ENCODE measurements around the gene SEC23A. TPM values are rescaled to one million over a fixed set of nuclear protein-coding genes. Genes with fewer than 3 reads are reported as not detected.
"Not testable (repeated sequence)": the region's sequence is repeated elsewhere in the genome, so short reads cannot be mapped to it uniquely, and the experiment has no call there.

The SEC23A gene
- total and polyA plus RNA-seq, 2 of the 13 experiments (the other 11 are each of a cell fraction or from before 2014, with no cell fraction given) = 403 to 887 TPM

- H3K9ac ChIP-seq (ENCODE audit: insufficient read depth, low read depth, low read length); H4K20me1 ChIP-seq (ENCODE audit: insufficient read depth, low read length); H3K27me3 ChIP-seq (ENCODE audit: control insufficient read depth in 1 of 2, insufficient read depth in 2 of 2, low read length in 2 of 2); H3K79me2 ChIP-seq (ENCODE audit: insufficient read depth, low read length); H3K4me3 ChIP-seq (replicated peaks in 1 of 3; ENCODE audit: insufficient read depth in 1 of 3, low read depth in 2 of 3, low read length in 3 of 3); H2AFZ ChIP-seq (ENCODE audit: low read length); intact Hi-C loops (cut with micrococcal nuclease; ENCODE audit: unreplicated experiment); ATAC-seq; BruUV-seq (replicated peaks); CTCF ChIA-PET (ENCODE audit: low intra/inter-chr PET ratio, low total read pairs); H3K4me1 ChIP-seq (ENCODE audit: insufficient read depth, low read length); H3K27ac ChIP-seq (ENCODE audit: extremely low read length, insufficient read depth, low read length); FAIRE-seq; DNase-seq (ENCODE audit: low spot score); in situ Hi-C loops (cut with HindIII; ENCODE audit: extremely low pct_ligation_motif_present, low pct_unique_long_range_greater_than_20kb); H3K9me3 ChIP-seq (ENCODE audit: low read length); H3K4me2 ChIP-seq (ENCODE audit: low read depth, low read length): not testable (repeated sequence)
- POLR2A ChIA-PET = interaction anchor here (4.3 kb wide), 1 partner anchor 33 kb away, joined by 26 read pairs; the partner anchor contains the start of gene TRAPPC6B
- TF ChIP-seq CEBPB (IDR thresholded peaks at IDR 0.05; ENCODE audit: borderline replicate concordance, low read depth, low read length) = peak; percentile 45; the same call in 1 of the 2 replicates
- peak; percentile 71 for TF ChIP-seq ZNF770 (CRISPR knock-in tag; IDR thresholded peaks at IDR 0.05)
- 0 out of 2 replicates have a peak, but pooled peaks have one; percentile 36 for TF ChIP-seq CEBPG (CRISPR knock-in tag; IDR thresholded peaks at IDR 0.05)
- TF ChIP-seq POLR2G (IDR thresholded peaks at IDR 0.05; ENCODE audit: low read depth, low read length) = 0 out of 2 replicates have a peak, but pooled peaks have one; percentile 0
- 0 out of 2 replicates have a peak, but pooled peaks have one; percentile 33 for TF ChIP-seq ZNF121 (CRISPR knock-in tag; IDR thresholded peaks at IDR 0.05)
- peak; percentile 25 for TF ChIP-seq ZNF18 (CRISPR knock-in tag; IDR thresholded peaks at IDR 0.05; ENCODE audit: insufficient replicate concordance)
- WGBS (ENCODE audit: low lambda C conversion rate) = 97% methylated on average over 8 of the region's 8 CpGs
- H3K36me3 ChIP-seq (replicated peaks in 1 of 2; ENCODE audit: control insufficient read depth in 1 of 2, insufficient read depth in 2 of 2, low read length in 2 of 2) = peaks cover 12 to 51% of the 10 kb centered on the region in 2 experiments
These were observed 34.8 kb upstream of the SEC23A start for GRCh38 chr14:39137835-39138234.
